ENCODE results near the gene IQCF6. TPM values are rescaled to one million over a fixed set of nuclear protein-coding genes. Genes with fewer than 3 reads are reported as not detected.

IQCF6 gene
- total and polyA plus RNA-seq, 2 donors (not counting 3 experiments of a cell fraction or from before 2014, with no cell fraction given) = not detected

GRCh38 chr3:51773529-51774056 lies 5.4 kb downstream of the IQCF6 start:
- ChIA-PET CTCF (no interaction called here), POLR2A (no interaction called here)
- dilution Hi-C loops (cut with MboI; ENCODE audit: extremely low pct_ligation_motif_present, low sequenced_read_pairs) = no loop called here
- DNase-seq (ENCODE audit: low read depth, low spot score) (no peak), FAIRE-seq (no peak)
- no peak overlapping the region for H3K27ac ChIP-seq (ENCODE audit: insufficient read depth, low read depth, low read length)
- no peak overlapping the region for H2AFZ ChIP-seq (ENCODE audit: low read depth, low read length)
- H3K79me2 ChIP-seq (ENCODE audit: control insufficient read depth, insufficient read depth, low read length) = no peaks in the 10 kb centered on the region
- no peaks in the 10 kb centered on the region for H3K9me1 ChIP-seq (replicated peaks; ENCODE audit: control insufficient read depth, extremely low read depth, insufficient read depth, low read length)
- BruUV-seq (replicated peaks) = no TSS peak
- H3K27me3 ChIP-seq (ENCODE audit: control insufficient read depth in 2 of 2, insufficient read depth in 2 of 2, low read length in 2 of 2) = peaks cover 5 to 13% of the 10 kb centered on the region in 2 experiments
- no peak overlapping the region for H3K4me3 ChIP-seq (replicated peaks in 1 of 3; ENCODE audit: insufficient read depth in 1 of 3, low read depth in 1 of 3, low read length in 3 of 3)
- no peak overlapping the region for H3K4me2 ChIP-seq (ENCODE audit: insufficient read depth, low read length)
- no peak for TF ChIP-seq POLR2A (IDR thresholded peaks at IDR 0.05; ENCODE audit: low read depth, low read length)
- TF ChIP-seq CTCF (IDR thresholded peaks at IDR 0.05; ENCODE audit: extremely low read depth in 1 of 2, insufficient read depth in 1 of 2, low read depth in 1 of 2, low read length in 2 of 2) = no peak
- no peak for TF ChIP-seq MYC (IDR thresholded peaks at IDR 0.05; ENCODE audit: low read depth, low read length)
- no peak for TF ChIP-seq GATA2 (IDR thresholded peaks at IDR 0.05; ENCODE audit: insufficient read depth, insufficient read length, low read depth, low read length)
- no peak for TF ChIP-seq FOS (IDR thresholded peaks at IDR 0.05; ENCODE audit: borderline replicate concordance, insufficient read depth, low read length)
- TF ChIP-seq POLR2AphosphoS5 (IDR thresholded peaks at IDR 0.05; ENCODE audit: insufficient read depth, low read depth, low read length) = no peak
- no peak for TF ChIP-seq JUN (IDR thresholded peaks at IDR 0.05; ENCODE audit: borderline replicate concordance, insufficient read depth, insufficient read length, low read depth)
- TF ChIP-seq EZH2 (IDR thresholded peaks at IDR 0.05; ENCODE audit: borderline replicate concordance, low read depth, low read length, severe bottlenecking) = no peak
- TF ChIP-seq MAX (IDR thresholded peaks at IDR 0.05; ENCODE audit: insufficient read depth, insufficient read length) = no peak
- H3K36me3 ChIP-seq (ENCODE audit: control insufficient read depth in 2 of 2, extremely low read depth in 1 of 2, insufficient read depth in 2 of 2, low read length in 2 of 2) = no peaks in the 10 kb centered on the region
- H3K9ac ChIP-seq (replicated peaks; ENCODE audit: extremely low read depth, insufficient read depth, low read length) = no peak overlapping the region
- intact Hi-C loops (cut with micrococcal nuclease) = no loop called here
- H4K20me1 ChIP-seq (replicated peaks; ENCODE audit: control insufficient read depth, extremely low read depth, insufficient read depth, low read length) = no peaks in the 10 kb centered on the region
- H3K9me3 ChIP-seq (replicated peaks; ENCODE audit: control insufficient read depth, insufficient read depth, low read length) = no peaks in the 10 kb centered on the region
- H3K4me1 ChIP-seq (ENCODE audit: control insufficient read depth, extremely low read depth, insufficient read depth, low read length) = no peaks in the 10 kb centered on the region

Measured in endothelial cell of umbilical vein (primary cell).